D721Med (cell line): ENCODE results near the gene NELL2.

Source experiments
- DNase-seq: peaks from one replicate; pipeline ENCODE4 v3.0.0; 2011; ENCODE audit warnings: low spot score; ENCODE audit not compliant: insufficient read length
- FAIRE-seq: peaks from 2 replicates; lab custom pipeline; 2011; peaks lifted over from hg19 to GRCh38; lab: Jason Lieb, UNC
- TF ChIP-seq, protein P1 (sequence below): IDR thresholded peaks from 2 replicates; pipeline ENCODE4 v1.5.1; 2012; ENCODE audit warnings: mild to moderate bottlenecking, control low read depth; ENCODE audit not compliant: insufficient read depth; ENCODE audit errors: missing control alignments

NELL2 gene

GRCh38 chr12:44531320-44531971, 344.7 kb downstream of the NELL2 start:
- FAIRE-seq (no peak), DNase-seq (no peak)
- TF ChIP-seq, protein P1, sequence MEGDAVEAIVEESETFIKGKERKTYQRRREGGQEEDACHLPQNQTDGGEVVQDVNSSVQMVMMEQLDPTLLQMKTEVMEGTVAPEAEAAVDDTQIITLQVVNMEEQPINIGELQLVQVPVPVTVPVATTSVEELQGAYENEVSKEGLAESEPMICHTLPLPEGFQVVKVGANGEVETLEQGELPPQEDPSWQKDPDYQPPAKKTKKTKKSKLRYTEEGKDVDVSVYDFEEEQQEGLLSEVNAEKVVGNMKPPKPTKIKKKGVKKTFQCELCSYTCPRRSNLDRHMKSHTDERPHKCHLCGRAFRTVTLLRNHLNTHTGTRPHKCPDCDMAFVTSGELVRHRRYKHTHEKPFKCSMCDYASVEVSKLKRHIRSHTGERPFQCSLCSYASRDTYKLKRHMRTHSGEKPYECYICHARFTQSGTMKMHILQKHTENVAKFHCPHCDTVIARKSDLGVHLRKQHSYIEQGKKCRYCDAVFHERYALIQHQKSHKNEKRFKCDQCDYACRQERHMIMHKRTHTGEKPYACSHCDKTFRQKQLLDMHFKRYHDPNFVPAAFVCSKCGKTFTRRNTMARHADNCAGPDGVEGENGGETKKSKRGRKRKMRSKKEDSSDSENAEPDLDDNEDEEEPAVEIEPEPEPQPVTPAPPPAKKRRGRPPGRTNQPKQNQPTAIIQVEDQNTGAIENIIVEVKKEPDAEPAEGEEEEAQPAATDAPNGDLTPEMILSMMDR: no peak

- no peak for FAIRE-seq
- TF ChIP-seq, protein P1: no peak
- no peak for DNase-seq
These were observed 349.4 kb downstream of the NELL2 start for GRCh38 chr12:44526655-44527182.

DNA sequence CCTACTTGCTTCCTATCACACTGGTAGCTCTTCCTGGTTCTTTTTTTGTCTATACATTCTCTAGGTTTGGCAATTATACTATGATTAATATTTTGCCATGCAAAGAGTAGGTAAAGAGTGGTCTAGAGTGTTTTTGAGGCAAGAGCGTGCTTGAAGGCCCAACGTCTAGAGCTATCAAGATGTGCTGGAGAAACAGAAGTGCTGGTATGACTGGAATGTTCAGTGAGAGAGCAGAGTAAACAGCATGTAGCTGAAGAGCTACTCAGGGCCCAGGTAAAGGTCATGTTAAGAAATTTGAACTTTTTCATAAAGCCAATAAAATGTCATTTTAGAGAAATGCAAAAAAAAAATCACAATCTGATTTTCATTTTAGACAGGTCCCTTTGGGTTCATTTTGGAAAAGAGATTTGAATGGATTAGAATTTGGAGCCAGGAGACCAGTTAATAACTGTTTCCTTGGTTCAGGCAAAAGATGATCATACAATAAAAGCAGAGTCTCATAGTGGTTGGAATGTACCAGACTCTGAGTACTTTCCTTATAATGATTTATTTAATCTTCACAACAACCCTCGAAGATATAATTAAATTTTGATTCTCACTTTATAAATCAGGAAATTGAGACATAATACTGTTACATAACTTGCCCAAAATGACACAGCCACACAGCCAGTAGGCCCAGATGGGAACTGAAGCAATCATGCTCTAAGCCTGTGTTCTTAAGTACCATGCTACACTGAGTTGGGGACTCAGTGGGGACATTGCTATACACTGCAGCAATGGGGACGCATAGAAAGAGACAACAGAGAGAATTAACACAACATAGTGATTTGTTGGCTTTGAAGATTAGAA, 350.1 kb downstream of the NELL2 start:
- TF ChIP-seq, protein P1: no peak
- FAIRE-seq (no peak), DNase-seq (no peak)

DNA sequence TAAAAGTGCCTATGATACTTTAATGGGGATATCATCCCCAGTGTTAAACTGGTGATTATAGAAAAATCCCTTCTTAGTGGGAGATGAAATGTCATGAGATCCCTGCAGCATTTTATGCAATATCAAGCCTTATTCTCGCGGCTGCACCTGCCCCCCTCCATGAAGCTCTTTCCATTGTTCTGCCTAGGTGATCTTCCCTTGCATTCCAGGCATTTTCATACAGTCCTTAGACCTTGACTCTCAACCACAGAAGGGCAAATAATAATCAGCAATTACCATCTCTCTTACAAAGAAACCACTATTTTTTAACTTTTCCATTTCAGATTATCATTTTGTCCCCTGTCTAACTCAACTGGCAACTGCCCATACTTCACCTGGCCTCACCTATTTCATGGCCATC, 352.3 kb downstream of the NELL2 start:
- DNase-seq: no peak
- no peak for FAIRE-seq
- TF ChIP-seq, protein P1: no peak

DNA sequence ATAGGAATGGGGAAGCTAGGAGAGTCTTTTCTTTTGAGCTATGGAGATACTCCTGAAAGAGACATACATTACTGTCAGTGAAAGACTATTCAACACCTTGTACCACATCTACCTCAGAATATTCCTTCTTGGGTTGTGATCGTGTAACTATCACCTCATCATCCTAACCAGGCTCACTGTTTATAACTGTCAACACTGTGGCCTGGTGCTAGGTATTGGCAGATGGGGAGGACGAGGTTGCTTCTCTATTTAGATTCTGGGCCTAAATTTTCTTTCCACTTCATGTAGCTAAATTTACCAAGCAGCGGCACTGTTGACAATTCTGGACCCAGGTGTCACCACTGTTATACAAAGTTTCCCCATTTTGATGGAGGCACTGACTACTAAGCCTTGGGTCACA, 354.4 kb downstream of the NELL2 start:
- DNase-seq: no peak
- TF ChIP-seq, protein P1: no peak
- FAIRE-seq: no peak

DNA sequence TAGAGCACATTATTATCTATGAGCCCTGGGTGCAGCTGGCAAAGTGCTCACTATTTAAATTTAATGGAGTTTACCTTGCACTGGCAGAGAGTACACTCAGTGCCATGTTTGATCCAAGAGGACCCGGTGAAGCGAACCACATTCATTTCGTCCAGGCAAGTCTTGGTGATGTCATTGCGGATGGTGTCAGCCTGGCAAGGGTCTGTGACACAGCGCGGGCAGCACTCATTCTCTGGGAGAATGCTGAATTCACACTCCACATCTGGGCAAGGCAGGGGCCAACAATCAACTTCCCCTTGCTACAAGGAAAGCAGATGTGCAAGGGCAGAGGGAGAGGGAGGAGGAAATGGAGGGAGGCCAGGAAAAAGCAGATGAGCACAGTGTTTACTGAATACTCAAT, 356.2 kb downstream of the NELL2 start:
- DNase-seq (no peak), FAIRE-seq (no peak)
- TF ChIP-seq, protein P1: no peak

GRCh38 chr12:44511289-44511688, 364.8 kb downstream of the NELL2 start:
- DNase-seq (no peak), FAIRE-seq (no peak)
- TF ChIP-seq, protein P1: no peak
